CD4-positive, alpha-beta T cell (primary cell): ENCODE results near the gene PFDN5. TPM values are rescaled to one million over a fixed set of nuclear protein-coding genes. Genes with fewer than 3 reads are reported as not detected.

Experiments
- ATAC-seq: fragments of 200-7000 bp; cut with Tn5 transposase; one replicate; pipeline ENCODE4 v1.10.0; 2022; ENCODE audit warnings: mild to moderate bottlenecking; ENCODE audit not compliant: poor library complexity
- CTCF ChIA-PET: fragments of 350-600 bp; sonication (Branson Sonifier 250); formaldehyde crosslinking; loops from one replicate; lab custom pipeline; 2021; ENCODE audit warnings: antibody characterized with exemption, inconsistent platforms; lab: Charles Lee
- POLR2A ChIA-PET: fragments of 350-600 bp; sonication (Branson Sonifier 250); formaldehyde crosslinking; loops from one replicate; lab custom pipeline; 2021; ENCODE audit warnings: antibody characterized with exemption, inconsistent platforms; lab: Charles Lee
- DNase-seq, 14 experiments: peaks; one replicate each; pipeline ENCODE4 v3.0.0-alpha.2; 2013 to 2020; ENCODE audit warnings: mixed read lengths in 2 of 14
- H3K27ac ChIP-seq, 2 donors: one replicate each; pipeline versions ENCODE4 v1.5.1 to v1.7.0; 2013; ENCODE audit warnings: low read length in 2 of 2, low read depth in 1 of 2, mild to moderate bottlenecking in 1 of 2
- H3K27me3 ChIP-seq, 2 experiments: 1 replicate in 1 of 2; 2 replicates in 1 of 2; pipeline versions ENCODE4 v1.6.1 to v1.7.0; 2013; ENCODE audit warnings: low read length in 2 of 2, control low read depth in 1 of 2, mild to moderate bottlenecking in 1 of 2, moderate library complexity in 1 of 2; ENCODE audit not compliant: insufficient read depth in 2 of 2, control insufficient read depth in 1 of 2
- H3K36me3 ChIP-seq: one replicate; pipeline ENCODE4 v1.6.1; 2013; ENCODE audit warnings: low read length, control low read depth; ENCODE audit not compliant: insufficient read depth
- H3K4me1 ChIP-seq: one replicate; pipeline ENCODE4 v1.6.1; 2013; ENCODE audit warnings: low read length, control low read depth; ENCODE audit not compliant: insufficient read depth
- H3K4me3 ChIP-seq: one replicate; pipeline ENCODE4 v1.5.1; 2013; ENCODE audit warnings: mild to moderate bottlenecking, low read length, moderate library complexity
- H3K9me3 ChIP-seq, 2 experiments: 1 replicate in 1 of 2; 2 replicates in 1 of 2; pipeline versions ENCODE4 v1.6.1 to v1.7.0; 2013; ENCODE audit warnings: low read length in 2 of 2, mild to moderate bottlenecking in 2 of 2, control low read depth in 1 of 2, moderate library complexity in 1 of 2; ENCODE audit not compliant: control insufficient read depth in 1 of 2, insufficient read depth in 1 of 2
- H3K27ac Mint-ChIP-seq: one replicate; pipeline ENCODE4 v1.8.0; 2020; ENCODE audit warnings: mixed read lengths
- H3K27me3 Mint-ChIP-seq: one replicate; pipeline ENCODE4 v1.8.0; 2021; ENCODE audit warnings: mixed read lengths
- H3K36me3 Mint-ChIP-seq: one replicate; pipeline ENCODE4 v1.8.0; 2021; ENCODE audit warnings: low read depth, mixed read lengths
- H3K4me1 Mint-ChIP-seq: one replicate; pipeline ENCODE4 v1.8.0; 2021; ENCODE audit warnings: low read depth, mixed read lengths
- H3K4me3 Mint-ChIP-seq: one replicate; pipeline ENCODE4 v1.8.0; 2020; ENCODE audit warnings: mild to moderate bottlenecking, mixed read lengths
- H3K9me3 Mint-ChIP-seq: one replicate; pipeline ENCODE4 v1.8.0; 2020; ENCODE audit warnings: mixed read lengths
- CTCF ChIP-seq: fragments of 200-600 bp; IDR thresholded peaks from one replicate; pipeline ENCODE4 v1.8.0; 2022; ENCODE audit warnings: antibody characterized with exemption, mild to moderate bottlenecking
- intact Hi-C, 2 experiments: fragments of 100-400 bp; cut with DNase I in 1 of 2; cut with micrococcal nuclease in 1 of 2; formaldehyde crosslinking; loops; one replicate each; pipeline versions ENCODE4 v1.15.1 to v1.9.0; 2023 to 2025; cut with DNase I, micrococcal nuclease
- total RNA-seq, 174 experiments: library from RNA in 2 of 174; stranded (reverse) in 2 of 174; gene quantifications; one replicate each; pipeline ENCODE4 v1.2.3 and lab custom pipeline; 2021 to 2026

The PFDN5 gene
- total RNA-seq, 2 experiments from 2014 or later, result 757 to 763 TPM

- H3K27me3 ChIP-seq, result no peaks in the 10 kb centered on the region
- POLR2A ChIA-PET, result no interaction called here
- no peak overlapping the region for H3K4me3 Mint-ChIP-seq
- no peaks in the 10 kb centered on the region for H3K9me3 ChIP-seq
- no peaks in the 10 kb centered on the region for H3K27me3 Mint-ChIP-seq
- no peak for TF ChIP-seq CTCF
- CTCF ChIA-PET, result interaction anchor here (4.4 kb wide), 1 partner anchor 77 kb away, joined by 15 read pairs; no protein-coding TSS in a partner anchor
- peaks cover 6% of the 10 kb centered on the region for H3K4me1 Mint-ChIP-seq
- H3K36me3 Mint-ChIP-seq, result no peaks in the 10 kb centered on the region
- no peak for ATAC-seq
- no peaks in the 10 kb centered on the region for H3K9me3 Mint-ChIP-seq
- no peak for DNase-seq
- H3K27ac ChIP-seq, result no peak overlapping the region
- H3K4me3 ChIP-seq, result no peak overlapping the region
- intact Hi-C loops, result loop anchor here in 1 of 2 experiments (2.0 to 5.0 kb wide), 3 partner anchors 38 to 223 kb away; a partner anchor contains a TSS
- no peak overlapping the region for H3K27ac Mint-ChIP-seq
- H3K4me1 ChIP-seq, result peaks cover 12% of the 10 kb centered on the region
- H3K36me3 ChIP-seq, result no peaks in the 10 kb centered on the region
These were observed 5.5 kb upstream of the PFDN5 start for GRCh38 chr12:53289891-53290290.

- Mint-ChIP-seq H3K27ac (no peak overlapping the region), H3K9me3 (no peaks in the 10 kb centered on the region), H3K4me1 (peaks cover 14% of the 10 kb centered on the region), H3K4me3 (no peak overlapping the region), H3K27me3 (no peaks in the 10 kb centered on the region), H3K36me3 (peaks cover 5% of the 10 kb centered on the region)
- Histone ChIP-seq H3K9me3 (no peaks in the 10 kb centered on the region), H3K4me1 (peaks cover 16% of the 10 kb centered on the region), H3K36me3 (no peaks in the 10 kb centered on the region), H3K27me3 (no peaks in the 10 kb centered on the region), H3K4me3 (no peak overlapping the region), H3K27ac (no peak overlapping the region)
- TF ChIP-seq CTCF, result no peak
- ATAC-seq (no peak), DNase-seq (no peak)
- ChIA-PET CTCF (no interaction called here), POLR2A (no interaction called here)
- intact Hi-C loops, result no loop called here
These were observed 4.7 kb upstream of the PFDN5 start for GRCh38 chr12:53290661-53291060.

GRCh38 chr12:53292426-53292825 lies 2.9 kb upstream of the PFDN5 start:
- intact Hi-C loops, result no loop called here
- Histone ChIP-seq H3K4me3 (no peak overlapping the region), H3K9me3 (no peaks in the 10 kb centered on the region), H3K27ac (no peak overlapping the region), H3K27me3 (no peaks in the 10 kb centered on the region), H3K4me1 (peaks cover 26% of the 10 kb centered on the region), H3K36me3 (peaks cover 5% of the 10 kb centered on the region)
- H3K9me3 Mint-ChIP-seq, result no peaks in the 10 kb centered on the region
- H3K27me3 Mint-ChIP-seq, result no peaks in the 10 kb centered on the region
- TF ChIP-seq CTCF, result no peak
- ChIA-PET POLR2A (interaction anchor here (1.3 to 8.4 kb wide), 2 partner anchors 28 to 112 kb away, joined by 4 to 109 read pairs; partner anchors contain the start of genes AAAS, CSAD and ZNF740), CTCF (interaction anchor here (1.2 to 1.3 kb wide), 2 partner anchors 29 to 79 kb away, joined by 3 to 5 read pairs; partner anchors contain the start of gene AAAS)
- H3K27ac Mint-ChIP-seq, result no peak overlapping the region
- DNase-seq (no peak), ATAC-seq (no peak)
- H3K36me3 Mint-ChIP-seq, result peaks cover 23% of the 10 kb centered on the region
- peaks cover 30% of the 10 kb centered on the region for H3K4me1 Mint-ChIP-seq
- H3K4me3 Mint-ChIP-seq, result no peak overlapping the region
